ENCODE measurements around the gene CHKA. TPM values are rescaled to one million over a fixed set of nuclear protein-coding genes. Genes with fewer than 3 reads are reported as not detected.

The CHKA gene
- total and polyA plus RNA-seq, 2 donors (not counting 3 experiments of a cell fraction or from before 2014, with no cell fraction given), result 21.4 to 25.1 TPM

DNA sequence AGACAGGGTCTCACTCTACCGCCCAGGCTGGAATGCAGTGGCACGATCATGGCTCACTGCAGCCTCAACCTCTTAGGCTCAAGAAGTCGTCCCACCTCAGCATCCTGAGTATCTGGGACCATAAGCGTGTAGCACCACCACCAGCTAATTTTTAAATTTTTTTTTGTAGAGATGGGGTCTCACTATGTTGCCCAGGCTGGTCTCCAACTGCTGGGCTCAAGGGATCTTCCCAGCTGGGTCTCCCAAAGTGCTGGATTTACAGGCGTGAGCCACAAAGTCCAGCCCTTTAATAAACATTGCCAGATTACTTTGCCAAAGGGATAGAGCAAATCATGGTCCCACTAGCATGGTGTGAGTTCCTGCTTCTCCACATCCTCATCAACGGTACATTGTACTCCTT lies 46.3 kb upstream of the CHKA start:
- Histone ChIP-seq H3K4me3 (replicated peaks in 1 of 3; ENCODE audit: insufficient read depth in 1 of 3, low read depth in 1 of 3, low read length in 3 of 3) (no peak overlapping the region), H3K9ac (replicated peaks; ENCODE audit: extremely low read depth, insufficient read depth, low read length) (no peak overlapping the region), H2AFZ (ENCODE audit: low read depth, low read length) (no peak overlapping the region), H3K36me3 (ENCODE audit: control insufficient read depth in 2 of 2, extremely low read depth in 1 of 2, insufficient read depth in 2 of 2, low read length in 2 of 2) (peaks cover 27 to 30% of the 10 kb centered on the region in 2 experiments), H3K9me3 (replicated peaks; ENCODE audit: control insufficient read depth, insufficient read depth, low read length) (no peaks in the 10 kb centered on the region), H3K4me1 (ENCODE audit: control insufficient read depth, extremely low read depth, insufficient read depth, low read length) (no peaks in the 10 kb centered on the region), H3K9me1 (replicated peaks; ENCODE audit: control insufficient read depth, extremely low read depth, insufficient read depth, low read length) (no peaks in the 10 kb centered on the region), H3K27me3 (ENCODE audit: control insufficient read depth in 2 of 2, insufficient read depth in 2 of 2, low read length in 2 of 2) (no peaks in the 10 kb centered on the region), H4K20me1 (replicated peaks; ENCODE audit: control insufficient read depth, extremely low read depth, insufficient read depth, low read length) (no peaks in the 10 kb centered on the region), H3K4me2 (ENCODE audit: insufficient read depth, low read length) (no peak overlapping the region), H3K27ac (ENCODE audit: insufficient read depth, low read depth, low read length) (no peak overlapping the region), H3K79me2 (ENCODE audit: control insufficient read depth, insufficient read depth, low read length) (no peaks in the 10 kb centered on the region)
- no peak for DNase-seq (ENCODE audit: low read depth, low spot score)
- no peak for FAIRE-seq
- intact Hi-C loops (cut with micrococcal nuclease), result no loop called here
- BruUV-seq (replicated peaks), result no TSS peak
- ChIA-PET POLR2A (interaction anchor here (0.6 kb wide), 1 partner anchor 130 kb away, joined by 3 read pairs; no protein-coding TSS in a partner anchor), CTCF (interaction anchor here (1.2 kb wide), 1 partner anchor 11 kb away, joined by 3 read pairs; no protein-coding TSS in a partner anchor)
- dilution Hi-C loops (cut with MboI; ENCODE audit: extremely low pct_ligation_motif_present, low sequenced_read_pairs), result no loop called here
- TF ChIP-seq, protein P1, sequence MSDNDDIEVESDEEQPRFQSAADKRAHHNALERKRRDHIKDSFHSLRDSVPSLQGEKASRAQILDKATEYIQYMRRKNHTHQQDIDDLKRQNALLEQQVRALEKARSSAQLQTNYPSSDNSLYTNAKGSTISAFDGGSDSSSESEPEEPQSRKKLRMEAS (IDR thresholded peaks at IDR 0.05; ENCODE audit: insufficient read depth, insufficient read length), result no peak
- TF ChIP-seq EZH2 (IDR thresholded peaks at IDR 0.05; ENCODE audit: borderline replicate concordance, low read depth, low read length, severe bottlenecking), result no peak
- no peak for TF ChIP-seq POLR2AphosphoS5 (IDR thresholded peaks at IDR 0.05; ENCODE audit: insufficient read depth, low read depth, low read length)
- TF ChIP-seq JUN (IDR thresholded peaks at IDR 0.05; ENCODE audit: borderline replicate concordance, insufficient read depth, insufficient read length, low read depth), result no peak
- TF ChIP-seq, protein P2, sequence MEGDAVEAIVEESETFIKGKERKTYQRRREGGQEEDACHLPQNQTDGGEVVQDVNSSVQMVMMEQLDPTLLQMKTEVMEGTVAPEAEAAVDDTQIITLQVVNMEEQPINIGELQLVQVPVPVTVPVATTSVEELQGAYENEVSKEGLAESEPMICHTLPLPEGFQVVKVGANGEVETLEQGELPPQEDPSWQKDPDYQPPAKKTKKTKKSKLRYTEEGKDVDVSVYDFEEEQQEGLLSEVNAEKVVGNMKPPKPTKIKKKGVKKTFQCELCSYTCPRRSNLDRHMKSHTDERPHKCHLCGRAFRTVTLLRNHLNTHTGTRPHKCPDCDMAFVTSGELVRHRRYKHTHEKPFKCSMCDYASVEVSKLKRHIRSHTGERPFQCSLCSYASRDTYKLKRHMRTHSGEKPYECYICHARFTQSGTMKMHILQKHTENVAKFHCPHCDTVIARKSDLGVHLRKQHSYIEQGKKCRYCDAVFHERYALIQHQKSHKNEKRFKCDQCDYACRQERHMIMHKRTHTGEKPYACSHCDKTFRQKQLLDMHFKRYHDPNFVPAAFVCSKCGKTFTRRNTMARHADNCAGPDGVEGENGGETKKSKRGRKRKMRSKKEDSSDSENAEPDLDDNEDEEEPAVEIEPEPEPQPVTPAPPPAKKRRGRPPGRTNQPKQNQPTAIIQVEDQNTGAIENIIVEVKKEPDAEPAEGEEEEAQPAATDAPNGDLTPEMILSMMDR (IDR thresholded peaks at IDR 0.05; ENCODE audit: extremely low read depth in 1 of 2, insufficient read depth in 1 of 2, low read depth in 1 of 2, low read length in 2 of 2), result no peak
- no peak for TF ChIP-seq GATA2 (IDR thresholded peaks at IDR 0.05; ENCODE audit: insufficient read depth, insufficient read length, low read depth, low read length)
- no peak for TF ChIP-seq POLR2A (IDR thresholded peaks at IDR 0.05; ENCODE audit: low read depth, low read length)

All from endothelial cell of umbilical vein (primary cell).